A172 (cell line): Measurements from ENCODE around the gene UROC1. TPM values are rescaled to one million over a fixed set of nuclear protein-coding genes. Genes with fewer than 3 reads are reported as not detected.
A peak's percentile ranks its signal among the peaks of the same experiment; 100 is the strongest.

Source experiments
- DNase-seq: peaks from one replicate; pipeline ENCODE4 v3.0.0-alpha.2; 2015; ENCODE audit warnings: low spot score
- total RNA-seq: library from RNA; depleted of rRNA; stranded (reverse); fragments of >200 nt; shearing (Covaris generic); gene quantifications from 2 replicates; pipeline ENCODE4 v1.2.3, GENCODE V29; 2014

The UROC1 gene
- total RNA-seq, 1 experiment from 2014 or later = not detected

DNA sequence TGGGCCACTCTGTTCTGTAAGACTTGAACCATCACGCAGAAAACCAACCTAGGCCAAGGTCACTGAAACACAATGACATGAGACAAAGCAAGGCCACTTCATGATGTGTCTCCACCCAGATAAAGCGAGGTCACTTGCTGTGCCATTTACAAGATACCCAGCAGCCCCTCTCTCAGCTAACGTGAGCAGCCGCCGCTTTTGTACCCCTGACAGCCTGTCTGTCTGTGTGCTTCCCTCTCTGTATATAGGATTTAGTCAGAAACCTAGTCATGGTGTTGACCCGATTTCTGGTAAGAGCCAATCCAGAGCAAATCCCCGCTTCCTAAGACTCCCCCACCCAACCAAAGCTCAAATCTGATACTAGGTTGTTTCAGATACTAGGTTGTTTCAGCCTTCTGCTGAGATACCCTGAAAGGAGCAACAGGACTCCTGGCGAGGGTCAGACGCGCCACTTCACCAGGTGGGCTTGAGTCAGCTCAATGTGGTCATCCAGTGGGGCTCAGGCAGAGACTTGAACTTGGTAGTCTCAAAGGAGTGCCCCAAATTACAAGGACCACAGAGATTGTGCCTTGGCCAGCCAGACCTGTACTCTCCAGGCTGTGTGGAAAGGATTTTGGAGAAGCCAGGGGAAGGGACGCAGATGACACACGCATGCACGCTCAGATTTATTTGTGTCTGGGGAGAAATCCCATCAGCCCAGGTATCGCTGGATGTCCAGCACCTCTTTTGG is 38.8 kb downstream of the UROC1 start:
- DNase-seq = no peak

DNA sequence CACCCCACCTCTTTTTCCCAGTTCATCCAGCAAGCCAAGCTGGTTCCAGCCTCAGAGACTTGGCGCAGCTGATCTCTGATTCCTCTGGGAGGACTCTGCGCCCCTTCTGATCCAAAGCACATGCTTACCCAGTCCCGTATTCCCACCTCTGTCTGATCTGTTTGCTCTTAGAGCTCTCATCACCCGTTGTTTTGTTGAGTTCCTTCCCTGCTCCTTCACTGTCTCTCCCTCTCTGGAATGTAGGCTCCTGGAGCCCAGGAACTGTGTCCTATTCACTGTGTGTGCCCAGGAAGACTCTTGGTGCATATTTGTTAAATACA is 40.6 kb downstream of the UROC1 start:
- DNase-seq = no peak

DNA sequence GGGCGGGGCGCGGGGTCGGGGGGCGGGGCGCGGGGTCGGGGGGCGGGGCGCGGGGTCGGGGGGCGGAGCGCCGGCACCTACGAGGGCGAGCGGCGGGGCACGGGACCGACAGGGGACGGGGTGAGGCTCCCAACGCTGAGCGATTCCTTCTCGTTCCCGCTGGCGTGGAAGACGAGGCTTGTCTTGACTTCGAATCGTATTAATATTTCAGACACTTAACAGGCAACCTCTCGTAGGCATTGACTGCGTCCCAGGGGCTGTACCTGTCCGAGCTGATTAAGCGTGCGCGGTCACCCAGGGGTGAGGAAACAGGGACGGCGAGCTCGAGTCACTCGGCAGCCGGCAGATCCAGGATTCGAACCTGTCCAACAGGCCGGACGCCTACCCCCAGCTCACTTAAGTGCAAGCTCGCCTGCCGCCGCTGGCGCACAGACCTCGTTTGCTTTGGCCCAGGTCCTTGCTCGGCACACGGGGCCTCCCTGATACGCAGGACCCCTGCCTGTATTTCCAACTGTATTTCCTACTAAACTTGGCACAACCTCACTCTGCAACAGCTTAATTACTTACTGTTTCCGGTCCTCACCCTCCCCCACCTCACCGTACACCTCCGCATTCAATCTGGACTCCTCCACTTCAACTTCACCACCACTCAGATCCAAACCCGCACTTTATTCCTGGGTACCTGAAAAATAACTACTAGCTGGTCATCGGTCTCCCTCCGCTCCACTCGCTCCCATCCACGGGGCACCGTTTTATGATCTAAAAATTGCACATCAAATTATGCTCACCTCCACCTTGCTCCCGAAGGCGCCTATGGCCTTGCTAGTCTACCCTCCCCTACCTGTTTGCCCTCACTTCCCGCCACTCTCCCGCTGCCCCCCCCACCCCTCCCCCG is 41.2 kb downstream of the UROC1 start:
- DNase-seq = peak; percentile 23

DNA sequence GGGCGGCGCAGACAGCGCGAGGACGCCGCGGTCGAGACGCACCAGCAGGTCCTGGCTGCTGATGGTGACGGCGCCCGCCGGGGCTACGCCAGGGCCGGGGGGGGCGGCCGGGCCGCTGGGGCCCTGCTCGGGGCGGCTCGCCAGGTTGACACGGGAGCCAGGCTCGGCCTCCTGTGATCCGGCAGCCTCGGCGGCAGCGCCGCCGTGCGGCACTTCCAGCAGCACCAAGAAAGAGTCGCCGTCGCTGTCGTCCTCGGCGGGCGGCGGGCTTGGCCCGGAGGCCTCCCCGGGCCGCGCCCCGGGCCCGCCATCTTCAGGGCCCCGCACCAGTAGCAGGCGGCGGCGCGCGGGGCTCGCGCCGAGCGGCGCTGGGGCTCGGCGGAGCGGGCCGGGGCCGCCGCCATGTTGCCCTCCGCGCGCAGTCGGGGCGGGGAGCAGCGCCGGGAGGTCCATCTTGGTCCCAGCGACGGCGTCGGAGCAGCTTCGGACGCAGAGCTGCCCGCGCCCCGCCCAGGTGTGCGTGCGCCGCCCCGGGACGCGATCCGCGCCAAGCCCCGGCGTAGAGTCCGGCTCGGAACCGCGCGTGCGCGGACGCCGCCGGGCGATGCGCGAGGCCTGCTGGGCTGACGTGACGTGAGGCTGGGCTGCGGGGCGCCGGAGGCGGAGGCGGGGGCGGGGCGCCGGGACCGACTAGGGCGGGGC is 42.0 kb downstream of the UROC1 start, which contains the start of gene ZXDC:
ZXDC (minus strand) TSS at position 479 of the 702 bp plus-strand sequence; CDS start at position 453, 26 bp downstream.
- peak; percentile 77 for DNase-seq

DNA sequence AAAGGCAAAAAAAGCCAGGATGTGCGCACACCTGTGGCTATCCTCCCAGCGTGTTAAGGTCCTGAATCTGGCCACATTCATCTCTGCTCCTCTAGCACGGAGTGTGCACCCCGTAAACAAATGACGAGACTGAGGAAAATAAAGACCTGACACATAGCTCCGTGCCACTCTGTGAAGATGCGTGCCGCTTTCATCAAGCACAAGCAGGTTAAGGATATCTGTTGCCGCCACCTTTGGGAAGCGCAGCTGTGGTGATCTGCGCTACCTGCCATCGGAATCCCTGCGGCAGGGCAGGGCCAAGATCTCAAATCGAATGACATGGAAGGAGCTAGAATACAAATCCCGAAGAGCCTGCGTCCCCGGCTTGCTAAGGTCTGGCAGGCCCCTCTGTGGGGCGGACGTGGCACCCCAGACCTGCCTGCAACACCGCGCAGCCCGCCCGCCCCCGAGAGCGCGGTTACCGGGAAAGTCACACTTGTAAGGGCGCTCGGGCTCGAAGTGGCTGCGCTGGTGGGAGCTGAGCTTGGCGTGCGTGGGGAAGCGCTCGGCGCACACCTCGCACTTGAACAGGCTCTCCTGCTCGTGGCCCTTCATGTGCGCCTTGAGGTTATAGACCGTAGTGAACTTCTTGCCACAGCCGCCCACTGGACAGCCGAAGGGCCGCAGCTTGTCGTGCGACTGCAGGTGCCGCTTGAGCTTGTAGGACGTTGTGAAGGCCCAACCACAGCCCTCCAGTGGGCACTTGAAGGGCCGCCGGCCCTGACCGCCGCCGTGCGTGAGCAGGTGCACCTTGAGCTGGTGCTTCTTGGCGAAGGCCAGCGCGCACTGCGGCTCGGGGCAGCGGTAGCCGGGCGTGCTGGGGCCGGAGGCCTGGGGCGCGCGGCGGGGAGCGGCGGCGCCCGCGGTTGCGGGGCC is 42.8 kb downstream of the UROC1 start:
- DNase-seq = no peak

DNA sequence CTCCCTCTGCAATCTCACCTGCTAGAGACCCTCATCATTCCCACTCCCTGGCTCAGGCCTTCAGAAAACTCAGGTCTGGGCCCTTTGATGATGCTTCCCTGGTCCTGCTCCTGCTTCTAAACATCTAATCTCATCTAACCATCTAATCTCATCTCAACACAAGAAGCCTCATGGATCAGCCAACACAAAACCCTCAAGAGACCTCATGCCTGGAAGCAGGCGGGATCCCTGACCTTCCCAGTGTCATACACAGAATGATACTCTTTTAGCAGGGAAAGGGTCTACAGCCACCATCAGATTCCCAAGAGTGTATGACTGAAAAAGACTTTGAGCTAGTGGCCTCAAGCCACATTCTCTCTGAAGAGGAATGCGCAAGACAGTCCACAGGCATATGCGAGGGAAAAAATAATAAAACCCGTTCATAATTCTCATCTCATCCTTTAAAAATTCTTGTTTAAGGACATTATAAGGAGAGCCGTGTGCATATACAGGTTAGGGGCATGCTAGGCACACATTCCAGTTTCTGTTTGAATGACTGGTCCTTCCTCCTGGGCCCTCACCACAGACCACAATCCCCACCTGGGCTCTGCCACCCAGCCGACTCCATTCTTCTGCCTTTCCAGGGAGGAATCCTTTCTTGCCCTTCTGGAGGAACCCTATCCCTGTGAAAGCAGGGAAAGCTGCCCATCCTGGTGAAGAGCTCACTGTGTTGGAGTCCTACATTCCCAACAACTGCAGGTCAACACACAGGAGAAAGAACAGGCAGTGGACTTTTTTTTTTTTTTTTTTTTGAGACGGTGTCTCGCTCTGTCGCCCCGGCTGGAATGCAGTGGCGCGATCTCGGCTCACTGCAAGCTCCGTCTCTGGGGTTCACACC is 44.0 kb downstream of the UROC1 start:
- no peak for DNase-seq

DNA sequence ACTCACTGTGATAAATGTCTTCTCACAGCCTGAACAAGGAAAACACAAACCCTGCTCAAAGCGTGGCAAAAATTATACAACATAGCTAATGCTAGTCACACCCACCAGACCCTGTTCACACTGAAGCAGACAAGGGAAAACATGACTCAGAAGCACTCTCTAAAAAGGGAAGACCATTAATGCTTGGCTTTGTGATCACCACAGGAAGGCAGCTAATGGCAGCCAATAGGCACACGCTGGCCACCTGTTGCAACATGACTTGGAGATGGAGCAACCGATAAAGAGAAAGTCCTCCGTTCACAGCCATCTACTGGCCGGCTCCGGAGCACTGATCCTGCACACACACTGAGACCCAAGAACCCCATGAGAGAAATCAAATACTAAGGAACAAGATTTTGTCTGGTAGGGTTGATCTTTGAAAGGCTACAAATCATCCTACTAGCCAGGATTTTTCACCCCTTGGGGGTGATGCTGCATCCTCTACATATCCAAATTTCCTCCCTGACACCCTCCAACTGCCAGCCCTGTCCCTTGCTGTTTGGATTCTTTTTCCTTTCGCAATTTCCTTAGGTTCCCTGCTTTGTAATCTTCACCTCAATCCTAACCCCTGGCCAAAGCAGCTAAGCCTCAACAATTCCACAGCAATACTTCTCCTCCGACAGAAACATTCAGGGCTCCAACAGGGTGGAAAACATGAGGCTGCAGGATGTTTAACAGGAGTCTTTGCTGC is 45.1 kb downstream of the UROC1 start:
- peak; percentile 95 for DNase-seq

DNA sequence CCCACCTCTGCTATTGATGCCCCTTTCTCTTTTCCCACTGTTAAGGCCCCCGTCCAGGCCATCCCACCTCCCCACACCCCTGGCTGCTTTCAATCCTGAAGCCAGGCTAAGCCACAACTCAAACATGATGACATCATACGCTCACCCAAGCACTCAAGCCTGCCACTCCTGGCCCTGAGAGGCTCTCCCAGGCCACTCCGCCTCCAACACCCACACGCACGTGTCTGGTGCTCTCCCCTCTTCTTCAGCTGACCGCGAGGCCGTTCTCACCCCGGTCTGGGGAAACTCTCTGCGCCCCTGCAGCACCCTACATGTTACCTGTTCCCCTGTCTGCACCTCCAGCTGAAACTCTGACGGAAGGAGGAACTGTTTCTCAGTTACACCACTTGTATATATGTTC is 48.1 kb downstream of the UROC1 start:
- no peak for DNase-seq

DNA sequence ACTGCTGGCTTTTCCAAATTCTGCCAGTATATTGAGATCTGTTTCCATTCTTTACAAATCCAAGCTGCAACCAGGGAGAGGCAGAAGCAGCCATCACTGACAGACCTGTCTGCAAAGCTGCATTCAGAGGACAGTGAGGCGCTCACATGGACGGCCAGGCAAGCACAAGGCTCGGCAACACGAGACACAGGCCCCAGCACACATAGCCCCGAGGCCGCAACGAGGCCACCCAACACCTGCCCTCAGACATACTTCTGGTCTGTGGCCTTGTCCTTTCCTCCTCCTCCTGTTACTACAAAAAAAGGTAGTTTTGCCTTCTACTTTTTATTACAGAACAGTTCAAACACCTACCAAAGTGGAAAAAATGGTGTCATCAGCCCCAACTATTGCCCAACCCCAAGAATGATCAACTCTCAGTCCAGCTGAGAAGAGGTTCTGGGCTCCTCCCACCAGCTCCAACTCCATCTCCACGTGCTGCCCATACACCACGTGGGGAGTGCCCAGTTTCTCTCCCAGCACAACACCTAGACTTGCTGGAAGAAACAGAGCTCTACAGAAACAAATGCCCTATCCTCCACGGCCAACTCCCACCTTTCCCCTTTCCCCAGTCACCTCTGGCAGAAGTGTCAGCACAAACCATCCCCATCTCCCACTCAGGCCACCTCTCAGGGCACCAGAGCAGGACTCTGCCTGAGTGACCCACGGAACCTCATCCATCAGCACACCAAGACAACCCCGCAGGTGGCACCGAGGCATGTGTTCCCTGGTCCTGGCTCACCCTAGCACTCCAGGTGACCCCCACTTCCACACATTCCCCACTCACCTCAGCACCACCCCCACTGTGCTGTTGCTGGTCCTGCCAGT is 49.3 kb downstream of the UROC1 start:
- DNase-seq = no peak

DNA sequence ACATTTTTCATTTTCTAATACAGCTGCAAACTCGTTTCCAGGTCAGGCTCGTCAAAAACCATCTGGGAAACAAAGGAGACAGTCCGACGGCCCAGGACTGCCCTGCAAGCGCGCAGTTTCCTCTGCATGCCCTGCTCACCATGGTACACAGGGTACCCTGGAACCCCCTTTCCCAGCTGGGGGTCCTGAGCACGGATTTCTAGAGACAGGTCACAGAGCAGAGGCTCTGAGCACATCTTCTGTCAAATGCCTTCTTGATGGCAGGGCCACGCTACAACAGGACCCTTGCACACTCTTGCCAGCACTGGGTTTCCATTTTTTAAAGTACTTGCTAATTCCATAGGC is 50.0 kb downstream of the UROC1 start:
- no peak for DNase-seq

DNA sequence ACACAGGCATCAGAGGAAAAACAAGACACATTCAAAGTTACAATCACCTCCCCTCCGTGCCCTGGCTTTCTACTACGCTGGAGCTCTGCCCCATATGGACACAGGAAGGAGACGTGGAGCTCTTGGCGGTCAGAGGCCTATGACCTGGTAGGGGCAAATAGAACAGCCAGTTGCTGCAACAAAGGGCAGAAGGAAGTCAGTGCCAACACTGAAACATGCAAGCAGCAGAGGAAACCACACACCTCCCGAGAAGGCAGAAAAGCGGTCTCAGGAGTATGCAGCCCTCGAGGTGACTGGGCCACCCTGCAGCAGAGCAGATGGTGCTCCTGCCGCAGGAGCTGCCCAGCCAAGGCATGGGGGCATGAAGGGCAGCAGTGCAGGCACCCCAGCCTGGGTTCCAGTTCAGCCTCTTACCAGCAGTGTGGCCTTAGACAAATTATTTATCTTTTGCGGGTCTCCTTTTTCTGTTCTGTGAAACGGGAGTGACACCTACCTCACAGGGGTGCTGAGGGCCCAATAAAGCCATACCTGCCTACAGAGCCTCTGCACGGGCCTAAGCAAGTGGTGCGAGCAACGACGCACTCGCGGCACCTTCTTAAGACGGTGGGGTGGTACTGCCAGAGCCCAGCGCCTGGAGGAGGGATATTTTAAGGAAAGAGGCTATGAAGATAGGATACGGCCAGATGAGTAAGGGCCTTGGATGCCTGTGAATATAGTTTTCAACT is 50.5 kb downstream of the UROC1 start:
- DNase-seq = no peak

DNA sequence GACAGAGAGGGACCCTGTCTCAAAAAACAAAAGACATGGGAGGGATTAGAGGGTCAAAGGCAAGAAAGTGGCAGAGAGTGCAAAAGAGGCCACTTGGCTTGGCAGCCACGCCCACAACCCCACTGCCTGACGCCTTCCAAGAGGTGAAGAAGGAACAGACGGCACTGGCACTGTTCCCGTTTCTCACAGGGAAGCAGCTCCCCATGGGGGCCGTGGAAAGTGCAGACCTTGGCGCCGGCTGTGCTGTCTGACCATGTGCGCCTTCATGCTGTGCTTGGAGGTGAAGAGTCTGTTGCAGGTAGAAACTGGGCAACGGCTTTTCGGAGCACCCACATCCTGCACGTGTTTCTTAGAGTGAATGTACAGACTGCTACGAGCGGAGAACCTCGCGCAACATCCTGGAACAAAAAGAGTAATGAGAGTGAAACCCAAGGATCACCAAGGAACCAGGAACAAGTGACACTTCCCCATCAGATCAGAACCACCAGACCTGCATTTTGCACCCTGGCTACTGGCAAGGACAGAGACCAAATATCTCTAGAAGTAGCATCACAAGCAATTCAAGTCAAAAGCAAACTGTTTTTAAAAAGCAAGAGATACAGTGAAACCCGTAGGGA is 51.5 kb downstream of the UROC1 start:
- DNase-seq = no peak

DNA sequence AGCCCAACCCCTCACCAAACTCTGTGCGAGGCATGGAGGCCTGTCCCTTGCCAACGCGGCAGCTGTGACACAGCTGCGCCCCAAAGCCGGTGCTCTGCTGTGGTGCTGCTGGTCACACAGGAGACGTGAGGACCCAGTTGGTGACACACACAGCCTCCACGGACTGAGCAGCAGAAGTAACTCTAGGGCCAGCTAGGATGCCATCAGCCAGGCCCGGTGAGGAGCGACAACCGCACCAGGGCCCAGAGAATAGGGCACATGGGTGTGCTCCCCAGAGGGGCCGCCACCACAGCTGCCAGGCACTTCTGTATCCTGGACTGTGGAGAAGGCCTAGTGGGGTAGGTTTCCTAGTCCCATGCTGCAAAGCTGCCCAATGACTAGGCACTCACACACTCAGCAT is 52.6 kb downstream of the UROC1 start:
- no peak for DNase-seq

DNA sequence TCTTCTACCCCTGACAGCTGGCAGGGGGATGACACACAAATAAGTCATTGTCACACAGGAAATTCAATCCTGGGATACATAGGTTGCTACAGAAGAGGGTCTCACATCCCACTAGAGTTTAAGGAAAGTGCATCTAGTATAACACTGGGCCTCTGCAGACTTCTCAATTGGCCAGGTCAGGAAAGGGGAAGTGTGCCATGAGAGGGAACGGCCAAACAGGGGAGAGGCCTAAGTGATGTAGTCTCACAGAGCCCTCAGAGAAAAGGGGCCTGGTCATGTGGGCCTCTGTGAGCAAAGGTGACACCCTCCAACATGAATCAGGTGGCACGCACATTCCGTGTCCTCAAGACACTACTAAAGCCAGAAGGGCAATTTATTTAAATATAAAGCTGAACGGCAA is 53.1 kb downstream of the UROC1 start:
- DNase-seq = no peak

DNA sequence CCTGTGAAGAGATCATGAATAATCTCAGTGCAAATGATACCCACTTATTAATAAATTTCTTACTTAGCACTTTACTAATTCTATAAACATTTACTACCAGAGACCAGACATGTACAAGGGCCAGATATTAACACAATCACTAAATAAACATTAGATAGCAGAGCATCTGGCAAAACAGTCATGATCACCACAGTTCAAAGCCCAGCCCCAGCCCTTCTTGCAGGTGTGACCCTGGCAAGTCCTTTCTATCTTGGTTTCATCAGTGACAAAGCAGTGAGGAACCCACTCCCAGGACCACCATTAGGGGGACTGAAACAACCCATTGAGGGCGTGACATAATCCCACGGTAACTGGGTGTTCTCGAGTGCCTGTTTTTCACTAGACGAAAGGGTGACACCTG is 53.5 kb downstream of the UROC1 start:
- DNase-seq = no peak

DNA sequence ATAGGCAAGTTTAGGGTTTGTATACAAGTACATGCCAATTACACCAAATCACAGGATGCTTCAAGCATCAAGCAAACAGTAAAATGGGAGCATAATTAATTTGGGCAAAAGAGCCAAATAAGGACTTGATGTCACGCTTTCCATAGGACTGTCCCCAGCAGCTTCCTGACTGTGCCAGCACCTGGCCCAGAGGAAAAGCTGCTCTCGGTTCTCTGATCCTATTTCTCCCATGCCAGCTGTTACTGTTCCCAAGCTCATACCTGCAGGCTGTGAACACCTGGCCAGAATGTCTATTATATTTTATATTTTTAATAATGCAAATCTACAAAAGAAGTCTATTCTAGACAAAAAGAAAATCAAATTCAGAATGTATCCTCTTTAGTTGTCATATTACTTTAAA is 54.1 kb downstream of the UROC1 start:
- DNase-seq = no peak

DNA sequence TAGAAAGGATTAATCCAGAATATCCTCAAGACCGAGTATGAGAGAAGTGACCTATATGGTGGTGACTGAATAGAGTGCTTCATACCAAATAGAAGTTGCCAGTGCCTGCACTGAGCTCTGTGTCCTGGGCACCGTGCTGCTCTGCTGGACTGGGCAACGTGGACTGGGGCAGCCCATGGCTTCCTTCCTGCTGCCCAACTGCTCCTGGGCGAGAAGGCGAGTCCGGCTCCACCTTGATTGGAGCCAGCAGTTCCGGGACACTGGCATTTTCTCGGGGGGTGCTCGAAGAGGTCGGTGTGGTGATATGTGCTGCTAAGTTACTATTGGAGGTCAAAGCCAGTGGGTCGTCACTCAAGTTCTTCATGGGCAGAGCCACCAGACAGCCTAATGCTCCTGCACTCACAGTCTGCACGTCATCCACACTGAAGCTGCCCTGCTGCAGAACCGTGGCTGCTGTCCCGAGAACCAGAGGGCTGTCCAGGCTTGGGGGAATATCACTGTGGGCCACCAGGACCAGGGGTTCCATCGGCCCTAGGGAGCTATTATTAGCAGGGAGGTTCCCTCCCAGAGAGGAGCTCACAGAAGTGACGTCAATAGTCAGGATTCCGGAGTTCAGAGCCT is 56.0 kb downstream of the UROC1 start:
- DNase-seq = no peak
